Kidney epithelial cell (primary cell): ENCODE measurements around the gene SIX3. TPM values are rescaled to one million over a fixed set of nuclear protein-coding genes. Genes with fewer than 3 reads are reported as not detected.
A peak's percentile ranks its signal among the peaks of the same experiment; 100 is the strongest.

ENCODE experiments used
- DNase-seq: peaks from one replicate; pipeline ENCODE4 v3.0.0-alpha.2; 2010; ENCODE audit warnings: low read depth
- H3K27me3 ChIP-seq: 2 replicates; pipeline ENCODE4 v1.6.0; 2011; ENCODE audit warnings: low read length; ENCODE audit not compliant: control insufficient read depth, insufficient read depth
- H3K36me3 ChIP-seq: 2 replicates; pipeline ENCODE4 v1.5.1; 2011; ENCODE audit warnings: low read length; ENCODE audit not compliant: control insufficient read depth, insufficient read depth
- H3K4me3 ChIP-seq: 2 replicates; pipeline ENCODE4 v1.5.1; 2011; ENCODE audit warnings: low read depth, mild to moderate bottlenecking, control low read depth, low read length
- total RNA-seq: library from RNA; depleted of rRNA; stranded (reverse); fragments of >200 nt; gene quantifications from 2 replicates; pipeline ENCODE4 v1.2.3, GENCODE V29; 2015
- TF ChIP-seq, protein P1 (sequence below): IDR thresholded peaks from 2 replicates; pipeline ENCODE4 v1.5.1; 2011; ENCODE audit warnings: mild to moderate bottlenecking, moderate library complexity, low read length, control low read depth, inconsistent platforms; ENCODE audit not compliant: insufficient read depth, poor library complexity, severe bottlenecking

Gene SIX3
- total RNA-seq, 1 donor from 2014 or later: not detected

DNA sequence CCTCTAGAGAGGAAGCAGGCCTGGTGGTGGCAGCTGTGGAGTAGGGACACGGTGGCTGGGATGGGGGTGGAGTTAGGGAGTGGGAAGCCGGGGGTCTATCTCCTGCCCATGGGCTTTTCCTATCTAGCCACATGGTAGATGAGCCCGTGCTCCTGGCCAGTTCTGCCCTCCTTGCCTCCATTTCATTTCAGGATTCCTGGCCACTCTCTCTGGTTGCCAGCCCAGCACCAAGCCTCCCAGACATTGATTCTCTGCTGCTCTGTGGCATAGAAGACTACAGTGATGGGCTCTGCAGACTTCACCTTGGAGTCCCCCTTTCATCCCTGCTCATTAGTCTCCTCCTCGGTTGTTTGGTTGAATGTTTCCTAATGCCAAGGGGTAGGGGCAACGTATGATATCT, 19.4 kb downstream of the SIX3 start:
- Histone ChIP-seq H3K27me3 (peaks cover 15% of the 10 kb centered on the region), H3K36me3 (no peaks in the 10 kb centered on the region), H3K4me3 (no peak overlapping the region)
- TF ChIP-seq, protein P1, sequence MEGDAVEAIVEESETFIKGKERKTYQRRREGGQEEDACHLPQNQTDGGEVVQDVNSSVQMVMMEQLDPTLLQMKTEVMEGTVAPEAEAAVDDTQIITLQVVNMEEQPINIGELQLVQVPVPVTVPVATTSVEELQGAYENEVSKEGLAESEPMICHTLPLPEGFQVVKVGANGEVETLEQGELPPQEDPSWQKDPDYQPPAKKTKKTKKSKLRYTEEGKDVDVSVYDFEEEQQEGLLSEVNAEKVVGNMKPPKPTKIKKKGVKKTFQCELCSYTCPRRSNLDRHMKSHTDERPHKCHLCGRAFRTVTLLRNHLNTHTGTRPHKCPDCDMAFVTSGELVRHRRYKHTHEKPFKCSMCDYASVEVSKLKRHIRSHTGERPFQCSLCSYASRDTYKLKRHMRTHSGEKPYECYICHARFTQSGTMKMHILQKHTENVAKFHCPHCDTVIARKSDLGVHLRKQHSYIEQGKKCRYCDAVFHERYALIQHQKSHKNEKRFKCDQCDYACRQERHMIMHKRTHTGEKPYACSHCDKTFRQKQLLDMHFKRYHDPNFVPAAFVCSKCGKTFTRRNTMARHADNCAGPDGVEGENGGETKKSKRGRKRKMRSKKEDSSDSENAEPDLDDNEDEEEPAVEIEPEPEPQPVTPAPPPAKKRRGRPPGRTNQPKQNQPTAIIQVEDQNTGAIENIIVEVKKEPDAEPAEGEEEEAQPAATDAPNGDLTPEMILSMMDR: no peak
- no peak for DNase-seq

DNA sequence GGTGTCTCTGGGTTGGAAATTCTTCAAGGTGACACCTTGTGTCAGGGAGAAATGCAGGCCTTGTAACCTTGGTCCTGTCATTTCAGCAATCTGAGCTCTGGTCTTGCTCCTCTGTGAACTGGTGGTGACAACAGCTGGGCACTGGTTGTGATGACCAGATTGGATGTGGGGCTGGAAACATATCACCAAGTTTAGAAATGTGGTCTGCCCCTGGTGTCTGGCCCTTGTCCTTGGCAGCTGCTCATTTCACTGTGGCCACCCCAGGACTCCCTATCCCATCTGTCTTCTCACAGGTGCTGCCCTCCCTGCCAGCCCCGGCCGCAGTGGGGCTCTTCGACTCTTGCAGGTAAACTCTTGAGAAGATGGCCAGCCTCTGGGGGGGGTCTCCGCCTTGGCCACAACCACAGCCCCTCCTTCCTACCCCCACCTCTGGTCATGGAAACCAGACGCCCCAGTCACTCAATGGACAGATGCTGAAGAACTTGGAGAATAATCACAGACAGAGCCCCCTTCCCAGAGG, 20.7 kb downstream of the SIX3 start:
- Histone ChIP-seq H3K36me3 (no peaks in the 10 kb centered on the region), H3K27me3 (peaks cover 7% of the 10 kb centered on the region), H3K4me3 (no peak overlapping the region)
- TF ChIP-seq, protein P1: no peak
- DNase-seq: no peak

- Histone ChIP-seq H3K27me3 (peaks cover 7% of the 10 kb centered on the region), H3K4me3 (no peak overlapping the region), H3K36me3 (no peaks in the 10 kb centered on the region)
- TF ChIP-seq, protein P1: peak; percentile 44
- no peak for DNase-seq
Observed at GRCh38 chr2:44964752-44965236, 23.3 kb downstream of the SIX3 start.

- DNase-seq: no peak
- no peak overlapping the region for H3K4me3 ChIP-seq
- H3K36me3 ChIP-seq: no peaks in the 10 kb centered on the region
- TF ChIP-seq, protein P1: no peak
- H3K27me3 ChIP-seq: peaks cover 7% of the 10 kb centered on the region
Observed at GRCh38 chr2:44965684-44966083, 24.2 kb downstream of the SIX3 start.

DNA sequence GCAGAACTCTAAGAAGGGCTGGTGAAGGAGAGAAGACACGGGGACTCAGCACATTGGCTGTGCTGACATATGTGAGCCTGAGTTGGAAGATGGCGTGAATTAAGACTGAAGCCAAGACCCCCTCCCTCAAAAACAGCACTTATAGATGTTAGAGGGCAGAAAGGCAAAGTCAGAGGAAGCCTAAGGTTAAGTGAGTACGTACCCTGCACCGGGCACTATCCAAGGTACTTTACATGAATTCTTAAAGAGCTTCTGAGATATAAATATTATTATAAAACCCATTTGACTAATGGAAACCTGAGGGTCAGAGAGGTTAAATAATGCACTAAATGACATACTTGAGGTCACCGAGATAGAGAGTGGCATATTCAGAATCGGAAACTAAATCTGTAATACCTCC, 25.6 kb downstream of the SIX3 start:
- H3K4me3 ChIP-seq: no peak overlapping the region
- no peaks in the 10 kb centered on the region for H3K36me3 ChIP-seq
- no peak for DNase-seq
- TF ChIP-seq, protein P1: no peak
- peaks cover 5% of the 10 kb centered on the region for H3K27me3 ChIP-seq

DNA sequence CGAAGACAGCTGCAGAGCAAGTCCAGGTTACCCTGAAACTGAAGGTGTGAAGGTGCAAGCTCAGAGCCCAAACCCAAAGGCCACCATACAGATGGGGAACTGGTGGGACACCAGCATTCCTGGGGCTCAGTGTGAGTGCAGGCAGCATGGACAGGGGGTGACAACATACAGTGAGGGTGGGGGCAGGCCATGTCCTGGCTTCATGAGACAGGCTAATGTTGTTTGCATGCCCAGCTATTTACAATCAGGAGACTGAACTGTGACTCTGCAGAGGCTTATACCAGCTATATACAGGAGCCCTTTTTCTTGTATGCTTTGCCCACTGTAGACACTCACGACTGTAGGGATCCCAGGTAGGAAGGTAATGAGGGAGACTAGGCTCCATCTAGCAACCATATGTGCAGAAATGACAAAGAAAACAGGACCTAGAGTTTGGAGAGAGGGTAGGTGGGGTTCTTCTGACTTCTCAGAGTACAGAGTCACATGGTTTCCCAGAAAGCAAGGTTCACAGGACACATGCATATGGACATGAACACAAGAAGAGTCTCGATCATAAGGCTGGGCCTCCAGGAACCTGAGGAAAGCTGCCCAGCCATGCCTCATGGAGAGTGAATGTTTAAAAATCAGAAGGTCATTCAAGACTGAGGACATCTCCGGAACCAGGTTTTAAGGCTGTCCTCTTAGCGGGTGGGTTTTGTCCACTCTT, 26.4 kb downstream of the SIX3 start:
- TF ChIP-seq, protein P1: no peak
- no peak overlapping the region for H3K4me3 ChIP-seq
- DNase-seq: no peak

More for the DNA sequence above, 26.4 kb downstream of the SIX3 start:
- Histone ChIP-seq H3K36me3 (no peaks in the 10 kb centered on the region), H3K27me3 (peaks cover 8% of the 10 kb centered on the region)
